NCI-H69 (cell line): Measurements from ENCODE around the gene KCNJ12.
"Not testable (repeated sequence)": the region's sequence is repeated elsewhere in the genome, so short reads cannot be mapped to it uniquely, and the experiment has no call there.

ENCODE experiments used
- DNase-seq: peaks from one replicate; lab custom pipeline; 2025; lab: John Stamatoyannopoulos, UW

Gene KCNJ12

DNA sequence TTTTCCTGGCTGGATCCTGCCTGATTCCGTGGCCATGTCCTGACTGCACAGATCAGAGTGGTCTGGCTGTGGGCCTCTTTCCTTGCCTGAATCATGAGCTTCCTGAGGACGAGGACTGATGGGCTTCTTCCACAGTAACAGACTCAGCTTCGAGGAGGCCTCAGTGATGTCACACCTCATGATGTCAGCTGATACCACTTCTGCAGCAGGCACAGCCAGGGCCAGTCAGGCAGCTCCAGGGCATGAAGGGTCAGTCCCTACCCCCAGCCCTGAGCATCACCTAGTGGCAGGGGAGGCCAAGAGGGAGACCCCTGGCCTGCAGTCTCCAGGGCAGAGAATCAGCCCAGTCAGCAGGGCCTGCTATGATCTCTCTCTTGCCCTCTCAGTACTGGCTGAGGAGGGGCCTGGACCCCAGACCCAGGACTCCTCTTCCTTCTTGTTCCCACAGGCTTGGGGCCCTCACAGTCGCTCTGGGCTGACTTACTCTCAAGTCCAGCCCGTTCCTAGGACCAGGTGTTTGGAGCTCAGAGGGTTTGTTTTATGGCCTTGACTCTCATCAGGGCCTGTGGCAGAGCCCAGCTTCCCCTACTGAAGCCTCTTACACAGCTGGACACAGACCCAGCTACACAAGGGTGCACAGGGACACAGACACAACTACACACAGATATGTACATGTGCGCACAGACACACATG lies 26.7 kb upstream of the KCNJ12 start:
- not testable (repeated sequence) for DNase-seq

DNA sequence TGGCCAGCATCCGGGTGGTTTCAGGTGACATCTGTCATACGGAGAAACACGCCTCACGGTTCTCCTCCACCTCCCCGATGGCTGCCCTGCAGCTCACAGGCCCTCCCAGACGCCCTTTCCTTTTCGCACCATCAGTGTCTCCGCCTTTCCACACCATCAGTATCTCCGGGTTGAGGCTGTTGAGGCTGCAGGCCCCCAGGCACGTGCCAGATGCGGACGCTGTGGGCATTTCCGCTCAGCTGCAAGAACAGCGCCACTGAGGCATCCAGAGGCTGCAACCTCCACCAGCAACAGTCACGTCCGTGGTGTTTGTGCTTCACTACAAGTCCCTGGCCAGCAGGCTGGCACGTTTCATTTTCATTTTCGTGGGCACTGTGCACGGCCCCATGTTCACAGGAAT lies 25.7 kb upstream of the KCNJ12 start:
- not testable (repeated sequence) for DNase-seq

DNA sequence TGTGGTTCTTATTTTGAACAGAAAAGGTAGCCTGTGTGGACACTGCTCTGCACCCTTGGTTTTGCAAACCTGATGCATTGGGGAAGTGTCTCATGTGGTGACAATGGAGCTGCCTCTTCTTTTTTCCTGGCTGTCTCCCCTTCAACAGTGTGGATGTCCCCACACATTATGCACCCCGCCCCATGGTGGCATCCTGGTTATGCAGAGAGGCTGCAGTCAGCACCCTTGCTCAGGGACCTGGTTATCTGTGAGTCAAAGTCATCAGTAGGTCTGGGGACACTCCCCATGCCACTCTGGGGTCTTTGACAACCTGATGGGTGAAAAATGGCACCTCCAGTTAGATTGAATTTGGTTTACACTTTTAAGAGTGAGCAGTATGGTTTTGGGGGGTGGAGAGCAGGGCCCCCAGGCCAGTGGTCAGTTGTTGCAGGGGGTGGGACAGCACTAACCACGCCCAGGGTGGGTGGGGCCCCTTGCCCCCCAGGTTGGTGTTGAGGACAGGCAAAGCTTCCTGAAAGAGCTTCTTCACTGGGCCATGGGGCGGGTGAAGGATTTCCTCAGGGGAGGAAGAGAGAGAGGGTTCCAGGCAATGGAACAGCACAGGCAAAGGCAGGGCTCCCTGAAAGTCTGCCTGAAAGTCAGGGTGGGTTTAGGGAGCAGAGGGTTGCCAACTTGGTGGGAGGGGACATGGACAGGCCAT lies 24.6 kb upstream of the KCNJ12 start:
- DNase-seq, result no peak

- no peak for DNase-seq
These were observed 23.8 kb upstream of the KCNJ12 start for GRCh38 chr17:21352221-21352980.

- no peak for DNase-seq
These were observed 23.2 kb upstream of the KCNJ12 start for GRCh38 chr17:21352981-21353265.

DNA sequence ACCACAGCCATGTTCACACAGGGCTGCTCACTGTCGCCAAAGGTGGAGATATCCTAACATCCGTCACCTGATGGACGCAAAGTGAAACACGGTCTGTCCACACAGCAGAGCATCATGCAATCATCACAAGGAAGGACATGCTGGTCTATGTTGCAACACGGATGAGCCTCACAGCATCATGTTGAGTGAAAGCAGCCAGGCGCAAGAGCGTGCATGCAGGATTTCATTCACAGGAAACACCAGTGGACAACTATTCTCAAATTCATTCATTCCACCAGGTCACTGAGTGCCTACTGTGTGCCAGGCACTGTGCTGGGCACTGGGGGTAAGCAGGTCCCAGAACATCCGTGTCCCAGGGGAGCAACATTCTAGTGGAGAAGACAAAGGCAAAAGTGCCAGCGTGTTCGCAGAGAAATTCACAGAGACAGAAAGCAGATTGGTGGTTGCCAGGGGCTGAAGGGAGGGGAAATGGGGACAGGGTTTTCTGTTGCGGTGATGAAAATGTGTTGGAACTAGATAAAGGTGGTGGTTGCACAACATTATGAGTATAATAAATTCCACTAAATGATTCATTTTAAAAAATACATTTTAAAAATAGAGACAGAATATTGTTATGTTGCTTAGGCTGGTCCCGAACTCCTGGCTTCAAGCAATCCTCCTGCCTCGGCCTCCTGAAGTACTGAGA lies 22.7 kb upstream of the KCNJ12 start:
- no peak for DNase-seq

DNA sequence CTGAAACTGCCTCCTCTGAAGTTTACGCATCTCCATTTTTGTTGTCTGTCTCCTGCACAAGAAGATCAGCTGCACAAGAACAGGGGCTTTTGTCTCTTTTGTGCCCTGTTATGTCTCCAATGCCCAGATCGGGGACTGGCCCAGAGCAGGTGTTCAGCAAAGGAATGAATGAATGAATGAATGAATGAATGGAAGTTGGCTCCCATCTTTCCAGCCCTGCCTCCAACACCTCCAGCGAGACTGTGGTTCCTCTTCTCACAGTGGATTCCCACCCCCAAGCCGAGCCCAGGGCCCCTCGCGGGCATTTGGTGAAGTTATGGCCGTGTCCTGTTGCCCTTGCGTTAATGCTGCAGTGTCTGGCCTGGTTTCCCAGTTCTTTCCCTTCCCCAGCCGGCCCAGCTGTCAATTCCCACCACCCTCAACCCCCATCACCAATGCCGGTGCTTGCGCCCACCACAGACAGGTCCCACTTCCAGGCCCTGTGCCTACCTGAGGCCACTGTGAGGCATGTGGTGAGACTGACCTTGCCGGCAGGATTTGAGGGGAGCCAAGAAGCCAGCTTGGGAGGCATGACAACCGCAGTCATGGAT lies 21.3 kb upstream of the KCNJ12 start:
- no peak for DNase-seq

- no peak for DNase-seq
These were observed 20.6 kb upstream of the KCNJ12 start for GRCh38 chr17:21355586-21355985.

GRCh38 chr17:21356537-21357127 lies 19.5 kb upstream of the KCNJ12 start:
- DNase-seq, result no peak

DNA sequence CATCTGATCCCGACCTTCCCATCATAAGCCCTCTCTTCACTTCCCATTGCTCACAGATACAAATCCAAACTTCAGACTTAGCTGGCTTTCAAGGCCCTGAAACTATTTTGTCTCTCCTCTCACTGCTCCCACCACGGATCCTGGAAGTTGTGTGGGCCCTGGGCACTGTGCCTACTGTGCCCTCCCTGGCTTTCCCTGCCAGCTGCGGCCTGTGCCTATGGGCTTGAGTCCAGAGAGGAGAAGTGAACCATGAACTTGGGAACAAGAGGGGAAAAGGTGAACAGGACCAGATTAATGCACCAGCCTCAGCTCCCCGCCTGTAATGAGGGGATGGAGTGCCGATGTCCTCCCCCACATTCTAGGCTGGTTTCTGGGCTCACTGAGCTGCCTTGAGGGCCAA lies 18.9 kb upstream of the KCNJ12 start:
- no peak for DNase-seq

DNA sequence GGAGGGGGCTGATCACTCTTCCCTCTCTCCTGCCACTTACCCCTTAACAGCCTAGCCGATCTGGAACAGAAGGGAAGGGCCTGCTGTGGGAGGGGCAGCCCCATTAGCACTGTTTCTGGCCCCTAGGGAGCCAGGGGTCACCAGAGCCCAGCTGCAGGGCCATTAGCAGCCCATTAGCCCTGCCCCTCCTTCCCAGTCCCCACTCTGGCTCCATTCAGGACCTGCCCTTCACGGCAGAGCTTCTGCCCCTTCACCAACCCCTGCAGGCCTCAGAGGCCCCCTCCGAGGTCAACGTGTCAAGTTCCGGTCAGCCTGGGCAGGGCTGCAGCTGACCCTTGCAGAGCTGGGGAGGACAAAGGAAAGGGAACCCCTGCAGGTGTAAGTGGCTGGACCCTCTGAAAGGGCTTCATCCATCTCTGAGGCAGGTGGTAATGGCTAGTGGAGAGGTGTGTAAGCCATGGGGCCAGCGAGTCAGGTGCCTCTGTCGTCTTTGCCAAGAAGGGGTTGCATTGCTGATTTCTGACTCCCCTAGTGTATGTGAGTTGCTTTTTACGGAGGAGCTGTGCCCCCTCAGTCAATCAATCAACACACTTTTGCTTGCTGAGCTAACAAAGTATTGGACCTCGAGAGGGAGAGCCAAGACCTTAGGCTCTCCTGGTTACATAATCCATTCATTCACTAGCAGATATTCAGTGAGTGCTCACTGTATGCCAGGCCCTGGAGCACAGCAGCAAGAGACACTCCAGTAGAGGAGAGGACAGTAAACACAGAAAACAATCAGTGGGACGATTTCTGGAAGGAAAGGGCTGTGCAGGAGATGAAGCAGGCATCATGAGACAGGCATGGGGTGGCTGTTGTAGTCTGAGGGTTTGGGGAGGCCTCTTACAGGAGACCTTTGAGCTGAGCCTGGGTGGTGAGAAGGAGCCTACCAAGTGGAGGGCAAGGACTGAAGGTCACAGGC lies 18.2 kb upstream of the KCNJ12 start:
- peak; percentile 4 for DNase-seq

GRCh38 chr17:21358682-21359482 lies 17.3 kb upstream of the KCNJ12 start:
- no peak for DNase-seq

DNA sequence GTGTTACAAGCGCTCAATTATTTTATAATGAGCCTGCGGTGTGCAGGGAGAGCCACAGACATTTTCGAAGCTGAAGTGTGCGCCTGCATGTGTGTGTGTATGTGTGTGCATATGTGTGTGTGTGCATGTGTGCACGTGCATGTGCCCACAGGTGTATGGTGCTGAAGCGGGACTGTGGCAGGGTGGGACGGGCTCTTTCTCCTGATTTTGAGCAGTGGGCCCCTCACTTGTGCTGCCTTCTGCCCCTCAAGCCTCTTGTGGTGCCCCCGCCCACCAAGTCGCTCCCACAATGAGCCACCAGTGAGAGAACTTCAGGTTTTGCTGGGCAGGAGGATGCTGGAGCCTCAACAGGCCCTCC lies 16.7 kb upstream of the KCNJ12 start:
- no peak for DNase-seq

GRCh38 chr17:21360048-21360447 lies 16.1 kb upstream of the KCNJ12 start:
- DNase-seq, result no peak

- DNase-seq, result no peak
These were observed 14.9 kb upstream of the KCNJ12 start for GRCh38 chr17:21361020-21361809.

- DNase-seq, result no peak
These were observed 13.7 kb upstream of the KCNJ12 start for GRCh38 chr17:21362331-21362931.

GRCh38 chr17:21363776-21364642 lies 12.1 kb upstream of the KCNJ12 start:
- DNase-seq, result no peak

GRCh38 chr17:21365016-21365415 lies 11.1 kb upstream of the KCNJ12 start:
- no peak for DNase-seq
